Measurements from ENCODE around the gene CHD6. TPM values are rescaled to one million over a fixed set of nuclear protein-coding genes. Genes with fewer than 3 reads are reported as not detected.

The CHD6 gene
- total RNA-seq, 1 experiment from 2014 or later, result 51.1 TPM

- Histone ChIP-seq H3K9me3 (ENCODE audit: insufficient read depth, low read depth) (no peaks in the 10 kb centered on the region), H2AFZ (no peak overlapping the region), H3K27ac (no peak overlapping the region), H3K27me3 (ENCODE audit: insufficient read depth, low read depth) (peaks cover 11% of the 10 kb centered on the region), H4K20me1 (ENCODE audit: insufficient read depth) (no peaks in the 10 kb centered on the region), H3K4me3 (no peak overlapping the region), H3F3A (ENCODE audit: insufficient read depth, low read depth) (peaks cover 10% of the 10 kb centered on the region; the same call in 1 of the 2 replicates), H3K36me3 (ENCODE audit: low read depth) (no peaks in the 10 kb centered on the region), H3K4me2 (no peak overlapping the region), H3K79me2 (ENCODE audit: low read depth) (no peaks in the 10 kb centered on the region), H3K9me2 (ENCODE audit: insufficient read depth) (no peaks in the 10 kb centered on the region), H3K4me1 (replicated peaks; ENCODE audit: insufficient read depth) (peaks cover 22% of the 10 kb centered on the region)
- TF ChIP-seq EZH2 (IDR thresholded peaks at IDR 0.05; ENCODE audit: low read depth) (no peak), CTCF (conservative IDR thresholded peaks at IDR 0.05) (no peak)
- intact Hi-C loops (cut with micrococcal nuclease; ENCODE audit: unreplicated experiment), result no loop called here
- no TSS peak for BruUV-seq (replicated peaks)
- CTCF ChIA-PET, result no interaction called here
- POLR2A ChIA-PET (ENCODE audit: unreplicated experiment), result no interaction called here
- DNase-seq, result no peak
Measured at GRCh38 chr20:41654292-41654691, 36.1 kb upstream of the CHD6 start.

DNA sequence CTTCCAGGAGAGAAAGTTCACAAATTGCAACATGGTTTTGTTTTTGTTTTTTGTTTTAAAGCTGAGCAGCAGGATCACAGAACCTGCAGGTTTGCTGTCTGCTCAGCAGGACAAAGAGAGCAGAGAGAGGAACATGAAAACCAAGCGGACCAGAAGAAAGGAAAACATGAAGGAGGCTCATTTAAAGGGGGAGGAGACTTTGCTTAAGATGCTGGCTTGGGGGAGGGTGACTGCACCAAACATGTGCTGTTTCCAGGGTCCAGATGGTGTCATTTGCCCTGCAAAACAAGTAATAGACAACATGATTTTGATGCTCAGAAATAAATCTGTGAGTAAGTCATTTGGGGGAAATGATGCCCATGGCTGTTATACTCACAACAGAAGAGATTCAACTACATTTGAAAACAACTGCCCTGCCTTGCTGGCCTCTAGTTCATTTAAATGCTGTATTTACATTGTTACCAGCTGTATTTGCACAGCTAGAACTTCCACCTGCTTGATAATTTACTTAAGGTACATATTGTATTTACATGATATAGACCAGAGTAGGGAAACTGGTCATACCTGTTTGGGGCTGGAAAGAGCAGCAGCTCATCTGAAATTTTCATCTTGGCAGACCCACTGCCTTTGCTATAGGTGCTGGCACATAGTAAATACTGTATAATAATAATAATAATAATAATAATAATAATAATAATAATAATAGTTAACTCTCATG lies 32.2 kb upstream of the CHD6 start:
- Histone ChIP-seq H2AFZ (no peak overlapping the region), H3K9me3 (ENCODE audit: insufficient read depth, low read depth) (no peaks in the 10 kb centered on the region), H3K27ac (no peak overlapping the region), H3K36me3 (ENCODE audit: low read depth) (no peaks in the 10 kb centered on the region), H4K20me1 (ENCODE audit: insufficient read depth) (no peaks in the 10 kb centered on the region), H3K4me2 (peak overlapping the region; percentile 71), H3K79me2 (ENCODE audit: low read depth) (no peaks in the 10 kb centered on the region), H3K4me3 (no peak overlapping the region), H3F3A (ENCODE audit: insufficient read depth, low read depth) (peaks cover 10% of the 10 kb centered on the region; the same call in 1 of the 2 replicates), H3K9me2 (ENCODE audit: insufficient read depth) (no peaks in the 10 kb centered on the region), H3K4me1 (replicated peaks; ENCODE audit: insufficient read depth) (peaks cover 27% of the 10 kb centered on the region), H3K27me3 (ENCODE audit: insufficient read depth, low read depth) (no peaks in the 10 kb centered on the region)
- CTCF ChIA-PET, result no interaction called here
- intact Hi-C loops (cut with micrococcal nuclease; ENCODE audit: unreplicated experiment), result loop anchor here (2.0 kb wide), 1 partner anchor 32 kb away; the partner anchor contains the start of gene CHD6
- POLR2A ChIA-PET (ENCODE audit: unreplicated experiment), result interaction anchor here (0.7 kb wide), 1 partner anchor 168 kb away, joined by 5 read pairs; no protein-coding TSS in a partner anchor
- BruUV-seq (replicated peaks), result no TSS peak
- DNase-seq, result peak; percentile 23 to 95
- no peak for TF ChIP-seq CTCF (conservative IDR thresholded peaks at IDR 0.05)

DNA sequence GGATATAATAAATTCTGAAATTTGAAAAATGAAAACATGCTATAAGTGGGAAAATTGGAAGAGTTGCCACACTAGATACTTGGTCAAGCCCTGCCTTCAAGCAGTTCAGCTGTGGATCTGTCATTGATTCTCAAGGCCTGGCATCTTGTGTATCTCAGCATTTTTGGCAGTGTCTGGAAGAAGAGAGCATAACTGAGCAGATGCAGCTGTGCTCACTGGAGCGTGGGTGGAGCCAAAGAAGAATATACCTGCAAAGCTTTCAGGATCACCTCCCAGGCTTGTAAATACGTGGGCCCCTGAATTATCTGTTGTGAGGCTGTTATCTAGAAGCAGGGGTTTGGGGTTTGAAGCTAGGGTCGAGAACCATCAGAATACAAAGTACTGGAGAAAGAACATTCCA lies 31.3 kb upstream of the CHD6 start:
- no peaks in the 10 kb centered on the region for H3K36me3 ChIP-seq (ENCODE audit: low read depth)
- intact Hi-C loops (cut with micrococcal nuclease; ENCODE audit: unreplicated experiment), result no loop called here
- no TSS peak for BruUV-seq (replicated peaks)
- peaks cover 32% of the 10 kb centered on the region for H3K4me1 ChIP-seq (replicated peaks; ENCODE audit: insufficient read depth)
- DNase-seq, result no peak
- peak overlapping the region; percentile 71 for H3K4me2 ChIP-seq
- no peaks in the 10 kb centered on the region for H3K27me3 ChIP-seq (ENCODE audit: insufficient read depth, low read depth)
- H3K27ac ChIP-seq, result no peak overlapping the region
- no peak overlapping the region for H2AFZ ChIP-seq
- no peaks in the 10 kb centered on the region for H3K9me3 ChIP-seq (ENCODE audit: insufficient read depth, low read depth)
- TF ChIP-seq CTCF (conservative IDR thresholded peaks at IDR 0.05) (no peak), EZH2 (IDR thresholded peaks at IDR 0.05; ENCODE audit: low read depth) (no peak)
- no peaks in the 10 kb centered on the region for H3K79me2 ChIP-seq (ENCODE audit: low read depth)
- peaks cover 10% of the 10 kb centered on the region; the same call in 1 of the 2 replicates for H3F3A ChIP-seq (ENCODE audit: insufficient read depth, low read depth)
- H3K9me2 ChIP-seq (ENCODE audit: insufficient read depth), result no peaks in the 10 kb centered on the region
- ChIA-PET POLR2A (ENCODE audit: unreplicated experiment) (no interaction called here), CTCF (no interaction called here)
- no peaks in the 10 kb centered on the region for H4K20me1 ChIP-seq (ENCODE audit: insufficient read depth)
- no peak overlapping the region for H3K4me3 ChIP-seq

Data from PC-9 (cell line).